ENCODE measurements around the gene TSC2.

GRCh38 chr16:2040787-2041522 is 6.8 kb upstream of the TSC2 start:
- TF ChIP-seq CTCF (IDR thresholded peaks at IDR 0.05; ENCODE audit: low read depth, low read length) (no peak), EZH2phosphoT487 (IDR thresholded peaks at IDR 0.05; ENCODE audit: low read depth) (no peak)

All from OCI-LY3 (cell line).